SKM-1 (cell line): ENCODE measurements around the gene MOCS2.
A peak's percentile ranks its signal among the peaks of the same experiment; 100 is the strongest.
"Not testable (repeated sequence)": the region's sequence is repeated elsewhere in the genome, so short reads cannot be mapped to it uniquely, and the experiment has no call there.

ENCODE experiments used
- DNase-seq: peaks from one replicate; lab custom pipeline; 2025; ENCODE audit not compliant: unreplicated experiment; lab: John Stamatoyannopoulos, UW

The MOCS2 gene

GRCh38 chr5:53109443-53110127 is at the start of gene MOCS2:
TSS of gene MOCS2 (minus strand) at chr5:53109757. CDS start at chr5:53107174, 2,583 bp downstream.
- peak; percentile 75 for DNase-seq

- DNase-seq = no peak
Observed at GRCh38 chr5:53151713-53152458, 42.3 kb upstream of the MOCS2 start.

- DNase-seq = no peak
Observed at GRCh38 chr5:53133020-53133419, 23.5 kb upstream of the MOCS2 start.

- DNase-seq = no peak
Observed at GRCh38 chr5:53130266-53130665, 20.7 kb upstream of the MOCS2 start.

GRCh38 chr5:53128481-53128880 is 18.9 kb upstream of the MOCS2 start:
- DNase-seq = no peak

- no peak for DNase-seq
Observed at GRCh38 chr5:53127107-53127506, 17.6 kb upstream of the MOCS2 start.

GRCh38 chr5:53126521-53126920 is 17.0 kb upstream of the MOCS2 start:
- no peak for DNase-seq

- DNase-seq = no peak
Observed at GRCh38 chr5:53123702-53124101, 14.1 kb upstream of the MOCS2 start.

GRCh38 chr5:53120165-53120564 is 10.6 kb upstream of the MOCS2 start:
- DNase-seq = no peak

GRCh38 chr5:53118879-53119278 is 9.3 kb upstream of the MOCS2 start:
- DNase-seq = no peak

- no peak for DNase-seq
Observed at GRCh38 chr5:53116597-53116996, 7.0 kb upstream of the MOCS2 start.

GRCh38 chr5:53114988-53115387 is 5.4 kb upstream of the MOCS2 start:
- no peak for DNase-seq

GRCh38 chr5:53113947-53114346 is 4.4 kb upstream of the MOCS2 start:
- no peak for DNase-seq

GRCh38 chr5:53112909-53113308 is 3.4 kb upstream of the MOCS2 start:
- DNase-seq = no peak

GRCh38 chr5:53112307-53112706 is 2.8 kb upstream of the MOCS2 start:
- not testable (repeated sequence) for DNase-seq

- DNase-seq = no peak
Observed at GRCh38 chr5:53111139-53111538, 1.6 kb upstream of the MOCS2 start.

- DNase-seq = no peak
Observed at GRCh38 chr5:53110156-53110555, 599 bp upstream of the MOCS2 start.

GRCh38 chr5:53109056-53109442 is 508 bp downstream of the MOCS2 start:
- peak; percentile 25 for DNase-seq

GRCh38 chr5:53105611-53106300 is 3.8 kb downstream of the MOCS2 start:
- DNase-seq = no peak

GRCh38 chr5:53100606-53101005 is 9.0 kb downstream of the MOCS2 start:
- DNase-seq = no peak

GRCh38 chr5:53099546-53099945 is 10.0 kb downstream of the MOCS2 start:
- no peak for DNase-seq

- peak; percentile 45 for DNase-seq
Observed at GRCh38 chr5:53095931-53096525, 13.5 kb downstream of the MOCS2 start.
